GM12801 (cell line): ENCODE measurements around the gene TENM4.

Experiments used
- TF ChIP-seq, protein P1 (sequence below): IDR thresholded peaks from one replicate; pipeline ENCODE4 v1.5.1; 2011; ENCODE audit warnings: control low read depth; ENCODE audit not compliant: insufficient read length; ENCODE audit errors: extremely low read depth

TENM4 gene

GRCh38 chr11:78733031-78733430 is 707.8 kb downstream of the TENM4 start:
- TF ChIP-seq, protein P1, sequence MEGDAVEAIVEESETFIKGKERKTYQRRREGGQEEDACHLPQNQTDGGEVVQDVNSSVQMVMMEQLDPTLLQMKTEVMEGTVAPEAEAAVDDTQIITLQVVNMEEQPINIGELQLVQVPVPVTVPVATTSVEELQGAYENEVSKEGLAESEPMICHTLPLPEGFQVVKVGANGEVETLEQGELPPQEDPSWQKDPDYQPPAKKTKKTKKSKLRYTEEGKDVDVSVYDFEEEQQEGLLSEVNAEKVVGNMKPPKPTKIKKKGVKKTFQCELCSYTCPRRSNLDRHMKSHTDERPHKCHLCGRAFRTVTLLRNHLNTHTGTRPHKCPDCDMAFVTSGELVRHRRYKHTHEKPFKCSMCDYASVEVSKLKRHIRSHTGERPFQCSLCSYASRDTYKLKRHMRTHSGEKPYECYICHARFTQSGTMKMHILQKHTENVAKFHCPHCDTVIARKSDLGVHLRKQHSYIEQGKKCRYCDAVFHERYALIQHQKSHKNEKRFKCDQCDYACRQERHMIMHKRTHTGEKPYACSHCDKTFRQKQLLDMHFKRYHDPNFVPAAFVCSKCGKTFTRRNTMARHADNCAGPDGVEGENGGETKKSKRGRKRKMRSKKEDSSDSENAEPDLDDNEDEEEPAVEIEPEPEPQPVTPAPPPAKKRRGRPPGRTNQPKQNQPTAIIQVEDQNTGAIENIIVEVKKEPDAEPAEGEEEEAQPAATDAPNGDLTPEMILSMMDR: no peak

DNA sequence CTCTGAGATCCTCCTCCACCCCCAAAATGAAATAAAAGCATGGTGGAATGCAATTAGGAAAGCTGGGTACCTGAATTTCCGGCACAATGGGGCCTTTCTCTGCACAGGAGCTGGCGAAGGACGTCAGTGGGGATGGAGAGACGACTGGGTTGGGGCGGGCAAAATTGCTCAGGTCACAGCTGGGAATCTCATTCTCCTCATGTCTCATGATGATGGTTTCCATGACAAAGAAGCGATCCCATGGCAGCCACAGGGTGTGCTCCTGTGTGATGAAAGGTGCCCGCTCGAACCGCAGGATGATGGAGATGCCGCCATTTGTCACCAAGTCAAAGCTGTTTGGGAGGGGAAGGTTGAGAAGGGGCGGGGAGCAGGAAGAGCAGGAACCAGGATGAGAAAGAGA is 708.6 kb downstream of the TENM4 start:
- TF ChIP-seq, protein P1: no peak

DNA sequence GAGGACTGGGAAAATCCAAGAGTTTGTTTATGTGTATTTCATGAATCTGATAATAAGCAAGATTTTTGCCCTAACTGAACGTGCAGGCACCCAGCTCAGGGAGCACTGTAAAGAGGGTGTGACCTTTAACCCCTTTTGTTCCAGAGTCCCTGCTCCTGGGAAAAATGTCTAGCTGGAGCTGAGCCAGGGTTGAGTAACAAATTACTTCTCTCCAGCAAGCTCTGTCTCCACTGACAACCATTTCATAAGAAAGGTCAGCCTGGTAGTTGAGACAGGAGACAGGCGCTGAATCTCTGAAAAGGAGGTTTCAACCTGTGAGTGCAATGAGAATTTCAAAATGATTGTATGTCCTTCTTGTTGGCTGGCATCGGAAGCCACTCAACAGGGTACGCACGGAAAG is 709.8 kb downstream of the TENM4 start:
- TF ChIP-seq, protein P1: no peak

DNA sequence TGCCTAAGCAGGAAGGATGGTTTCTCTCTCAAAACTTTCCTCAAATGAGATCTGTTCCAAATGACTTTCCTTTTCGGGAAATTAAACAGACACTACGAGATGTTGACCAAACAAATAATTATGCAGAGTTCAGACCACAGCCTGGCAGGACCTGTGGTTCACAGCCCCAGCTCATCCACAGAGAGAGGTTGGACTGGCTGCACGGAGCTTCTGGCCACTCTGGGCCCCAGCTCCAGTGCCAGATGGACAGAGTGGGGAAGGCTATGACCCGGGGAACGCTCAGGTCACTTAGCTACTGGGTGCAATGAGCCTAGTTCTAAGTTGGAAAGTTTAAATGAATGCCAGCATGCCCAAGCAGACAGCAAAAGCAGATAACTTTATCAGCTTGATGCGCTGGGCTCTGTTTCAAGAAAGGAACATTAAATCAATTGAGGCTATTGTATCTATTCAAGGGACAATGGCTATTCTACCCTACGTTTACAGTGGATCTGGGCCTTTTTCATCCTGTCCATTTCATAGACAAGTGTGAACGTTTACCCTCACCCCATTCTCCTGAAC is 710.5 kb downstream of the TENM4 start:
- TF ChIP-seq, protein P1: no peak

DNA sequence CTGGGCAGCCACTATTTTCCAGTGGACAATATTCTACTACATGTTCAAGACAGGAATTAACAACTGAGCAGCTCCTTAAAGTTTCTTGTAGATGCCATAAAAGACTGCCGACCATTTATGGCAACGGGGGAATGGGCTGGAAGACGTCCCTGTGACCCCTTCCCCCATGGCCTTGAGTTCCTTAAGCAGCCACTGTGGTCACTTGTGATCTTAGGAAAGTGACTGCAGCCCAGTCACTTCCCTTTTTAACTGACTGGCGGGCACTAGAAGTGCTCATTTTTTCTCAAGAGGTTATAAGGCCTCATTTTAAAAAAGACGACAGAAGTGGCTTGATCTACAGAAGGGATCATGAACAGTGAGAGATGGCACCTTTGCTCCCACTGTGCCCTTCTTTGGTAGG is 713.0 kb downstream of the TENM4 start:
- TF ChIP-seq, protein P1: no peak

DNA sequence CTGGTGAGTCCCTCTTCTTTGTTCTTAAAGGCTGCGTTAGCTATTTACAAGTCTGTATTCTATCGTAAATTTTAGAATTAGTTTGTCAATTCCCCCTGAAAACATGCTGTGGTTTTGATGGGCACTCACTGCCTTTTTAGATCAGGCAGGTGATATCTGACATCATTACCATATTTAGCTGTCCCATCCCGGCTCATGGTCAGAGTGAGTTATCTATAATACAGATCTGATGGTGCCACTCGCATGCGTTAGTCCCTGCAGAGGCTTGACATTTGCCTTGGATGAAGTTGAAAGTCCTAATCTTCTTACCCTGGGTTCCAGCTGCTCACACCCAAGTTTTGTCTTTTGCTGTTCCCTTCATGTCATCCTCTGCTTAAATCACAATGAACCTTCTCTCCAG is 715.6 kb downstream of the TENM4 start:
- TF ChIP-seq, protein P1: no peak

DNA sequence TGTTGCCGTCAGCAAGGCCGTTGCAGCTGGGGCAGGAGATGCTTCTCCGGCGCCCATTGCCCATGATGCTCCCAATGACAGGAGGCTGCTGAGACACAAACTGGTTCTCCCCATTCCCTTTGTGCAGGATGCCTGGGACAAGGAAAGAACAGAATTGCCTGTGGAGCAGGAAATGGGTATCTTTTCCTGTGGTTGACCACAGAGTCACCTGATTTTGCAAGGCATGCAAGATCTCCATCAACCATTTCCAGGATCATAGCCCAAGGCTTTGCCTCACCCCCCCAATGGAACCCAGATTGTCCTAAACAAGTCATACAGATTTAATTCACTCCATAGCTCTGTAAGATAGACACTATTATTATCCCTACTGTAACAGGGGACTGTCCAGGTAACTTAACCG is 718.0 kb downstream of the TENM4 start:
- TF ChIP-seq, protein P1: no peak
